Bronchial epithelial cell (primary cell): ENCODE measurements around the gene CUL3. TPM values are rescaled to one million over a fixed set of nuclear protein-coding genes. Genes with fewer than 3 reads are reported as not detected.
"Not testable (repeated sequence)": the region's sequence is repeated elsewhere in the genome, so short reads cannot be mapped to it uniquely, and the experiment has no call there.

ENCODE experiments used
- DNase-seq: peaks from one replicate; pipeline ENCODE4 v3.0.0-alpha.2; 2010; ENCODE audit warnings: low read depth
- FAIRE-seq: peaks from 2 replicates; lab custom pipeline; 2011; peaks lifted over from hg19 to GRCh38; lab: Jason Lieb, UNC
- H3K27me3 ChIP-seq: 2 replicates; pipeline ENCODE4 v1.5.1; 2011; ENCODE audit warnings: low read length; ENCODE audit not compliant: control insufficient read depth, insufficient read depth
- H3K36me3 ChIP-seq: 2 replicates; pipeline ENCODE4 v1.5.1; 2011; ENCODE audit warnings: low read length; ENCODE audit not compliant: control insufficient read depth, insufficient read depth
- H3K4me3 ChIP-seq: 2 replicates; pipeline ENCODE4 v1.5.1; 2011; ENCODE audit warnings: mild to moderate bottlenecking, low read depth, low read length, control low read depth
- total RNA-seq: library from RNA; depleted of rRNA; stranded (reverse); fragments of >200 nt; gene quantifications from 2 replicates; pipeline ENCODE4 v1.2.1, GENCODE V29; 2014
- TF ChIP-seq, protein P1 (sequence below): IDR thresholded peaks from 2 replicates; pipeline ENCODE4 v1.5.1; 2011; ENCODE audit warnings: mild to moderate bottlenecking, moderate library complexity, low read length, control low read depth, inconsistent platforms; ENCODE audit not compliant: insufficient read depth, severe bottlenecking

The CUL3 gene
- total RNA-seq, 1 donor from 2014 or later = 53.7 TPM

- Histone ChIP-seq H3K27me3 (no peaks in the 10 kb centered on the region), H3K36me3 (no peaks in the 10 kb centered on the region), H3K4me3 (no peak overlapping the region)
- FAIRE-seq (peak; percentile 40), DNase-seq (peak; percentile 60)
- TF ChIP-seq, protein P1, sequence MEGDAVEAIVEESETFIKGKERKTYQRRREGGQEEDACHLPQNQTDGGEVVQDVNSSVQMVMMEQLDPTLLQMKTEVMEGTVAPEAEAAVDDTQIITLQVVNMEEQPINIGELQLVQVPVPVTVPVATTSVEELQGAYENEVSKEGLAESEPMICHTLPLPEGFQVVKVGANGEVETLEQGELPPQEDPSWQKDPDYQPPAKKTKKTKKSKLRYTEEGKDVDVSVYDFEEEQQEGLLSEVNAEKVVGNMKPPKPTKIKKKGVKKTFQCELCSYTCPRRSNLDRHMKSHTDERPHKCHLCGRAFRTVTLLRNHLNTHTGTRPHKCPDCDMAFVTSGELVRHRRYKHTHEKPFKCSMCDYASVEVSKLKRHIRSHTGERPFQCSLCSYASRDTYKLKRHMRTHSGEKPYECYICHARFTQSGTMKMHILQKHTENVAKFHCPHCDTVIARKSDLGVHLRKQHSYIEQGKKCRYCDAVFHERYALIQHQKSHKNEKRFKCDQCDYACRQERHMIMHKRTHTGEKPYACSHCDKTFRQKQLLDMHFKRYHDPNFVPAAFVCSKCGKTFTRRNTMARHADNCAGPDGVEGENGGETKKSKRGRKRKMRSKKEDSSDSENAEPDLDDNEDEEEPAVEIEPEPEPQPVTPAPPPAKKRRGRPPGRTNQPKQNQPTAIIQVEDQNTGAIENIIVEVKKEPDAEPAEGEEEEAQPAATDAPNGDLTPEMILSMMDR = no peak
Measured at GRCh38 chr2:224520064-224520463, 65.1 kb downstream of the CUL3 start.

DNA sequence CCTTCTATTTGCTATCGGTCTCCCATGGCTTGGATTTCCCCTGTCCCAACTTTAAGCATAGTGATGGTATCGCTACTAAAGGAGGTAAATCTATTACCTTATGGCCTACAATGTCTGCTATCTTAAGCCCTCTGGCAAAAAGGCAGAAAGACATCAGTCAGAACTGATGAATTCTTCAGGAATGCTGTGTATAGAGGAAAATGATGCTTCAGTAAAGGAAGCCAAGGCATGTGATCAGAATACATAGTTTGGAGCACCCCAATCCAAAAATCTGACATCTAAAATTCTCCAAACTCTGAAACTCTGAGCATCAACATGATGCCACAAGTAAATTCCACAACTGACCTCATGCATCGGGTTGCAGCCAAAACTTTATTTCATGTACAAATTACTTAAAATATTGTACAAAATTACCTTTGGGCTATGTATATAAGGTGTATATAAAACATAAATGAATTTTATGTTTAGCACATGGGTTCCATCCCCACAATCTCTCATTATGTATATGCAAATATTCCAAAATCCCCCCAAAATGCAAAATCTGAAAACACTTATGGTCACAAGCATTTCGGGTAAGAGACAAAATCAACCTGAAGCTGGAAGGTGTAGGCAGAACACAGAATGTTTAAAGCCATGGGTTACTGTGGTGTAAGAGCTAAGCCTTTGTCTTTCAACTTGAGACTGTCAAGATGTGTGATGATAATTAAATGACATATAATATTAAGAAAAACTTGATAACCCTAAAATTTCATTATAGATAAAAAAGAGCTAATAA, 66.2 kb downstream of the CUL3 start:
- DNase-seq = peak; percentile 78
- FAIRE-seq = no peak

GRCh38 chr2:224517963-224518362, 67.2 kb downstream of the CUL3 start:
- Histone ChIP-seq H3K4me3 (no peak overlapping the region), H3K27me3 (no peaks in the 10 kb centered on the region), H3K36me3 (peaks cover 1% of the 10 kb centered on the region)
- TF ChIP-seq, protein P1 = no peak
- FAIRE-seq (no peak), DNase-seq (no peak)

More for the DNA sequence above, 66.2 kb downstream of the CUL3 start:
- Histone ChIP-seq H3K4me3 (no peak overlapping the region), H3K27me3 (no peaks in the 10 kb centered on the region), H3K36me3 (no peaks in the 10 kb centered on the region)
- TF ChIP-seq, protein P1 = no peak

GRCh38 chr2:224516393-224516792, 68.8 kb downstream of the CUL3 start:
- H3K27me3 ChIP-seq, DNase-seq, H3K4me3 ChIP-seq, FAIRE-seq, H3K36me3 ChIP-seq: not testable (repeated sequence)

- Histone ChIP-seq H3K36me3 (peaks cover 2% of the 10 kb centered on the region), H3K27me3 (no peaks in the 10 kb centered on the region), H3K4me3 (no peak overlapping the region)
- TF ChIP-seq, protein P1 = no peak
- DNase-seq (no peak), FAIRE-seq (no peak)
Measured at GRCh38 chr2:224513991-224514390, 71.2 kb downstream of the CUL3 start.

GRCh38 chr2:224507789-224508188, 77.4 kb downstream of the CUL3 start:
- FAIRE-seq = no peak
- no peak overlapping the region for H3K4me3 ChIP-seq

More at GRCh38 chr2:224507789-224508188, 77.4 kb downstream of the CUL3 start:
- Histone ChIP-seq H3K27me3 (no peaks in the 10 kb centered on the region), H3K36me3 (peaks cover 7% of the 10 kb centered on the region)
- TF ChIP-seq, protein P1 = no peak
- DNase-seq = no peak
